Astrocyte of the hippocampus (primary cell): Measurements from ENCODE around the gene PKMYT1.
A peak's percentile ranks its signal among the peaks of the same experiment; 100 is the strongest.

Experiments used
- DNase-seq: peaks from one replicate; pipeline ENCODE4 v3.0.0; 2011; ENCODE audit warnings: low read depth, low spot score

PKMYT1 gene

DNA sequence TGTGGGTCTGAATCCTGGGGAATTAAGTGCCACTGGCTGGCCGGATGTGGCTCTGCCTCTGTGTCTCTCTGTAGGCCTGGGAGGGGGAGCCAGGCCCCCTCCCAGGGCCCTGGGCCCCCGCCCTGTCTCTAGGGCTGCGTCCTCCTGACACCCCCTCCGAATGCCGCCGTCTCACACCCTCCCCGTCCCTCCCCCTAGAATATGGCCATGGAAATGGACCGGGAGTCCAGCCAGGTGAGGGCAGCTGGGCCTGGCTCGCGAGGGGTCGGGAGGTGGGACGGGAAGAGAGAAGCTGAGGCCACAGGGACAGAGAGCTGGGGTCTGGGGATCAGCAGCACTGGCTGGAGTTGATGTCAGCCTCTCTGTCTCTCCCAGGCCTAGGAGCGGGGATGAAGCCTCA is 16.1 kb upstream of the PKMYT1 start:
- DNase-seq, result no peak

DNA sequence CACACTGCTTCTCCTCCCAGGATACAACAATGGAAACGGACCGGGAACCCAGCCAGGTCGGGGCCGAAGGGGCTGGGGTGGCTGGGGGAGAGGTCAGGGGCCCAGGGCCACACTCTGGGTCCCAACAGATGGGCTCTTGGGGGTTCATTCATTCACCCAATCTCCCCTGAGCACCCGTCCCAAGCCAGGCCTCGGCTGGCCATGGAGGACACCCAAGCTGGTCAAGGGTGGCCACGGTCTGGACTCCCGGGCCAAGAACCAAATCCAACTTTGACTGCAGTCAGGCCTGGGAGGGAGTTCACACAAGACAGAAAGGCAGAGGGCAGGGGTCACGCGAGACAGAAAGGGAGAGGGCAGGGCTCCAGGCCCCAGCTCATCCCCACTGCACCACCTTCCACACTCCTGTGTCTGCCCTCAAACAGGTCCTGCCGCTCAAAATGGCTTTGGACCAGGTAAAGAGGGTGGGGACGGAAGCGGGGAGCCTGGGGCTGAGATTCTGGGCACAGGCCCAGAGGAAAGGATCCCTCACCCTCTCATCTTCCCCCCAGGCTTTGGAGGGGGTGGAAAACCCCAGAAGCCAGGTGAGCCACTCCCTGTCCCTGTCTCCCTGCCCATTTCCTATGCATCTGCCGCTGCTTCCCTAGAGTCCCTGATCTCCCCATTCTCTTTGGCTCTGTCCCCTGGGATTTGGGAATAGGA is 12.3 kb upstream of the PKMYT1 start:
- no peak for DNase-seq

DNA sequence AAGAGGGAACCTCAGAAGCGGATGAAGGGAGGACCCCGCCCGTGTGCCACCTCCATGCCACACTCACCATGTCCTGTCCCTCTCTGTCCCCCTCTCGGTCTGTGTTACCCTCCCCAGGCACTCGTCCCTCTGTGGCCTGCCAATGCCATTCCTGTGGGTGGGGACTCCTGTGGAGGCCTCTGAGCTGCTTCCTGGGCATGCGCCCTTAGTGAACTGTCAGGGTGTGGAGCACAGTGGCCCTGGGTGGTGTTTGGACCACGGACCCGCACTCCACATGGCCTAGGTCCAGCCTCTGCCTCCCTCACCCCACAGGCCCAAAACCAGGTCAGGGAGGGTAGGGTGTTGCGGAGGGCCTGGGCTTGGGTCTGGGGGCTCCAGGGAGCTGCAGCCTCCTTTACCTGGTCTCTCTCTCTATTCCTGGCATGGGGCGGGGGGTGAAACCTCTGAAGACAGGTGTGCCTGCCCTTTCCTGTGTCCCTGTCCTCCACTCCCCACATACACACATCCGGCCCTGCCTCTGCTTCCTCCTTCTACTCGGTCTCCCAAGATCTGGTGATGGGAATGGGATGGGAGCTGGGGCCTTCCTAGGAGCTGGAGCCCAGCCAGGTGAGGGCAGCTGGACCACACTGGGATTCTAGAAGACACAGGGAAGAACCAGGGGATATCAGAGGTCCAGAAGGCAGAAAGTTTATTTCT is 11.5 kb upstream of the PKMYT1 start:
- DNase-seq, result no peak

- DNase-seq, result no peak
These were observed 10.6 kb upstream of the PKMYT1 start for GRCh38 chr16:2990891-2991290.

GRCh38 chr16:2988590-2989099 is 8.4 kb upstream of the PKMYT1 start:
- no peak for DNase-seq

GRCh38 chr16:2987833-2988232 is 7.6 kb upstream of the PKMYT1 start:
- no peak for DNase-seq

GRCh38 chr16:2987286-2987685 is 7.0 kb upstream of the PKMYT1 start:
- no peak for DNase-seq

DNA sequence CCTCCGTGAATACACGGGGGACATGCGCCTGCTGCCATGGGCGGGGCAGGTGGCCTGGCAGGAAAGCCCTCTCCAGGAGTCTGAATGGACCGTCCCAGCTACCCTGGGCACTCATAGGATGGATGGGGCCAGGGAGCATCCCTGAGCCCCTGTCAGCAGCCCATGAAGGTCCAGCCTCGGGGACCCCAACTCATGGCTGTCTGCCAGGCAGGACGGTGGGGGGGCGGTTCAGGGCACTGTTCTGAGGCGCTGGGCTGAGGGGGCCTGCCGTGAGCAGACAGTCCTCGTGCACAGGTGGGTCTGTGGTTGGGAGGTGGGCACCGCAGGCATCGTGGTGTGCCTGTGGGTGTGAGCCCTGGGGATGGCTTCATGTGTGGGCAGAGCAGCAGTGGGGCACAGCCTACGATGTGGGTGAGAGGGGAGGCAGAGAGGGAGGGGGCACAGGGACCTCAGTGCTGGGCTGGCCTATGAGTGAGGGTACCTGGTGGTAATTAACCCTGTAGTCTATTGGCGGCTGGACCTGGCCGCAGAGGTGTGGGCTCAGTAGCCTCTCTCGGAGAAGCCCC is 6.5 kb upstream of the PKMYT1 start:
- no peak for DNase-seq

- no peak for DNase-seq
These were observed 5.7 kb upstream of the PKMYT1 start for GRCh38 chr16:2985893-2986355.

DNA sequence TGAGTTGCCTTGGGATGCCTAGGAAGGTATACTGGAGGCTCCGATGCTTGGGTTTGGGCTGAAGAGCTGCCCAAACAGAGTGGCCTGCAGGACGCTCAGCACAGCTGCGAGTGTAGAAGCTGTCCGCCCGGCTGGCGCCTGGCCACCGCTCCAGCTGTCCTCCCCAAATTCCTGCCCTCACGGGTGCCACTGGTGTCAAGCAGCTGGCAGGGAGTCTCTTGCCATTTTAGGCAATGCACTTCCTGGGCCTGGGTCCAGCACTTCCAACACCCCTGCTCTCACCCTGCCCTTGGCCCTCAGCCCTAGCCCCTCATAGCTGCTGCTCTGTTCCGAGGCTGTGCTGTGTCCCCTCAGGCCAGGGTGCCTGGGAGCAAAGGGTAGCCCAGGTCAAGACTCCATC is 5.2 kb upstream of the PKMYT1 start:
- no peak for DNase-seq

DNA sequence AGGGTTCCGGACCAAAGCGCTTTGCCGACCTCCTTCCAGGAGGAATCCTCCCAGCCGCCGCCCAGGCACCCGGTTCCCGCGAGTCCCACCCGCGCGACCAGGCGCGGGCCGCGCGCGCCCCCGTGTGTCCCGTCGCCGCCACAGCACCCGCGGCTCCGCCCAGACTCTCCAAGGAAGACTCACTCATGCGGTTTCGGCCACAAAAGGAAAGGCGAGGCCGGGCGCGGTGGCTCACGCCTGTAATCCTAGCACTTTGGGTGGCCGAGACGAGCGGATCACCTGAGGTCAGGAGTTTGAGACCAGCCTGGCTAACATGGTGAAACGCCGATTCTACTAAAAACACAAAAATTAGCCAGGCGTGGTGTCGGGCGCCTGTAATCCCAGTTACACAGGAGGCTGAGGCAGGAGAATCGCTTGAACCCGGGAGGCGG is 3.5 kb upstream of the PKMYT1 start:
- peak; percentile 95 for DNase-seq

- no peak for DNase-seq
These were observed 2.2 kb upstream of the PKMYT1 start for GRCh38 chr16:2982402-2982801.

DNA sequence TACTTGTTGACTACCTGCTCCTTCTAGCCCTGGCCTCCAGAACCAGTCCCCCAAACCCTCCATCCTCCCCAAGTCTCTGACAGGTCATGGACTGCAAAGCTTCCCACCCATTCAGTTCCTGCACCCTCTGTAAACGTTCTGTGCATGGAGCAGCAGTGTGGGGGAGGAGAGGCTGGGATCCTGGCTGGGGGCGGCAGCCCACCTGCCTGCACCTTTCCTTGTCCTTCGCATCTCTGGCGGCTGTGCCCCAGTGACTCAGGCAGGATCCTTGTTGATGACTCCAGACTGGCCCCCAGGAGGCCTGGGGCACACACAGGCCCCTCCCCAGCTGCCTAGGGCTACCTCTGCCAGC is 1.6 kb upstream of the PKMYT1 start:
- no peak for DNase-seq

- DNase-seq, result no peak
These were observed 1.1 kb upstream of the PKMYT1 start for GRCh38 chr16:2981177-2981898.

- no peak for DNase-seq
These were observed 498 bp downstream of the PKMYT1 start for GRCh38 chr16:2979669-2980226.

DNA sequence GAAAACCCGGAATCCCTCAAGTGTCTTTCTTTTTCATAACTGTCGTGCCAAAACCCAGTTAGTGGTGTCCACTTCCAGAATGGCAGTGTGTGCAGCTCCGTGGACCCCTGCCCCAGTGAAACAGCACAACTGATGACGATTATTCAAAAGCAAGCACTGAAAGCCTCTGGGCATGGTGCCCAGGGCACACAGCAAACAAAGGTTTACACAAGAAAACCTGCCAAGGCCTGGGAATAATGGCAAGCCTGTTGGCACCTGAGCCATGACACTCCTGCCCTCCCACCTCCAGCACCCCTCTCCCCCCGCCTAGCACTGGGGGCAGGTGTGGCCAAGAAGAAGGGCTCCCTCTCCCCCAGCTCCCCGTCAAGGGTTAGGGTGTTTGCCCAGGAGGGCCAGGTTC is 2.8 kb downstream of the PKMYT1 start:
- DNase-seq, result peak; percentile 75

DNA sequence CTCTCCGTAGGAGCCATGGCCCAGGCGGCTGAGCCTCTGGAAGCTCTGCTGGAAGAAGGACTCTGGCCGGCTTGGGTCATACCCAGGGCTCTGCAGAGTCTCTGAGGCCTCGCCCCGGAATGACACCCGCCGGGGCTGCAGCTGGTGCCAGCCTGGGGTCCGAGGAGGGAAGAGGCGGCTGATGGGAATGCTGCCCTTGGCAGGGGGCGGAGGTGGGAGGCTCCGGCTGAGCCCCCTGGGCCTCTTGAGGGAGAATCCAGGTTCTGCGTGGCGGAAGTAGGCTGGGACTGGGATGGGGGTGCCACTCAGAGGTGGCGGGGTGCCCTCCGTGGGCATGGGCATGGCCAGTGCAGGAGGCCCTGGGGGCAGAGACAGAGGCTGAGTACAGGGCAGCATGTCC is 3.6 kb downstream of the PKMYT1 start:
- DNase-seq, result no peak

GRCh38 chr16:2976201-2976600 is 4.0 kb downstream of the PKMYT1 start:
- no peak for DNase-seq

GRCh38 chr16:2975161-2975795 is 5.0 kb downstream of the PKMYT1 start:
- no peak for DNase-seq

DNA sequence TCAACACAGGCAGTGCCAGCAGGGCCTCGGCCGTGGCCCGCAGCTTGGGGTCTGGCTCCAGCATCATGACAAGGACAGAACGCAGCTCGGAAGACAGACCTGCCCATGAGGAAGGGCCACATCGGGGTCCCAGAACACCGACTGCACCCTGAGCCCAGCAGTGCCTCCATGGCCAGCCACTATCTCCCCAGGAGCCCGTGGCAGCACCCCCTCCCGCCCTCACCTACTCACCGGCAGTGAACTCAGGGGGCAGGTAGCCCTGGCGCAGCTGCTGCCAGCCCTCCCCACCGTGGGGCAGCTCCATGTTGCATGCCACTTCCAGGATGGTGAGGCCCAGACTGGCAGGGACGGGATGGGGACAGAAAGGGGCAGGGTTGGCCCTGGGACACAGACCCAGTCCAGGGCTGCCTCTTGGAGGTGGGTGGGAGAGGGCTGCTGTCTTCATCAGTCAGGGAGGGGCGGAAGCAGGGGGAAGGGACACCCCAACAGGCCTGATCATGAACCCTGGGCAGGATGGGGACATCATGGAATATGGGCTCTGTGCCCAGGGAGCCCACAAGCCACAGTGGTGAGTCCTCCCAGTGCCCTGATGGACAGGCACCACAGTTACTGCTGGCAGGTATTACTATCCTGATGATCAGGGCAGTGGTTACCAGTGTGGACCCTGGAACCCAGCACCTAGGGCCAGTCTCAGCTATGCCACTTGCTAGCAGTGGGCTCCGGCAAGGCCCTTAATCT is 5.8 kb downstream of the PKMYT1 start:
- no peak for DNase-seq
